Measurements from ENCODE around the gene CLASP1.

DNA sequence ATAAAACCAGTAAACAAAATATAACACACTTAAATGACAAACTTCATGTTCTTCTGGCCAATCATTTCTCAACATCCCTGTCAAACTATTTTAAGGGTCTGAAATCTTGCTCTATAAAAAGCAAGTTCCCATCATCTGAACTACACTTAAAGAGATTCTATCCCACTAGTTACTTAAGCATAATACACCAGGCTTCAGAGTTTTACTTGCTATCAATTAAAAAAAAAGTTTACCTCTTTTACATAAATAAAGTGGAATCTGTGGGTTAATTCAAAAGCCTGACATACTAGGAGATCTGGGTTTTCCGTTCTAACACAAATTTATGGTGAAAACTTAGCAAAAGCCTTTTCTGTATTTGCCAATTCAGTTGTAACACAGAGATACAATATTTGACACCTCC is 1.9 kb downstream of the CLASP1 start:
- TF ChIP-seq, protein P1, sequence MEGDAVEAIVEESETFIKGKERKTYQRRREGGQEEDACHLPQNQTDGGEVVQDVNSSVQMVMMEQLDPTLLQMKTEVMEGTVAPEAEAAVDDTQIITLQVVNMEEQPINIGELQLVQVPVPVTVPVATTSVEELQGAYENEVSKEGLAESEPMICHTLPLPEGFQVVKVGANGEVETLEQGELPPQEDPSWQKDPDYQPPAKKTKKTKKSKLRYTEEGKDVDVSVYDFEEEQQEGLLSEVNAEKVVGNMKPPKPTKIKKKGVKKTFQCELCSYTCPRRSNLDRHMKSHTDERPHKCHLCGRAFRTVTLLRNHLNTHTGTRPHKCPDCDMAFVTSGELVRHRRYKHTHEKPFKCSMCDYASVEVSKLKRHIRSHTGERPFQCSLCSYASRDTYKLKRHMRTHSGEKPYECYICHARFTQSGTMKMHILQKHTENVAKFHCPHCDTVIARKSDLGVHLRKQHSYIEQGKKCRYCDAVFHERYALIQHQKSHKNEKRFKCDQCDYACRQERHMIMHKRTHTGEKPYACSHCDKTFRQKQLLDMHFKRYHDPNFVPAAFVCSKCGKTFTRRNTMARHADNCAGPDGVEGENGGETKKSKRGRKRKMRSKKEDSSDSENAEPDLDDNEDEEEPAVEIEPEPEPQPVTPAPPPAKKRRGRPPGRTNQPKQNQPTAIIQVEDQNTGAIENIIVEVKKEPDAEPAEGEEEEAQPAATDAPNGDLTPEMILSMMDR (conservative IDR thresholded peaks at IDR 0.05; ENCODE audit: low read depth in 2 of 2): no peak
- TF ChIP-seq, protein P2, sequence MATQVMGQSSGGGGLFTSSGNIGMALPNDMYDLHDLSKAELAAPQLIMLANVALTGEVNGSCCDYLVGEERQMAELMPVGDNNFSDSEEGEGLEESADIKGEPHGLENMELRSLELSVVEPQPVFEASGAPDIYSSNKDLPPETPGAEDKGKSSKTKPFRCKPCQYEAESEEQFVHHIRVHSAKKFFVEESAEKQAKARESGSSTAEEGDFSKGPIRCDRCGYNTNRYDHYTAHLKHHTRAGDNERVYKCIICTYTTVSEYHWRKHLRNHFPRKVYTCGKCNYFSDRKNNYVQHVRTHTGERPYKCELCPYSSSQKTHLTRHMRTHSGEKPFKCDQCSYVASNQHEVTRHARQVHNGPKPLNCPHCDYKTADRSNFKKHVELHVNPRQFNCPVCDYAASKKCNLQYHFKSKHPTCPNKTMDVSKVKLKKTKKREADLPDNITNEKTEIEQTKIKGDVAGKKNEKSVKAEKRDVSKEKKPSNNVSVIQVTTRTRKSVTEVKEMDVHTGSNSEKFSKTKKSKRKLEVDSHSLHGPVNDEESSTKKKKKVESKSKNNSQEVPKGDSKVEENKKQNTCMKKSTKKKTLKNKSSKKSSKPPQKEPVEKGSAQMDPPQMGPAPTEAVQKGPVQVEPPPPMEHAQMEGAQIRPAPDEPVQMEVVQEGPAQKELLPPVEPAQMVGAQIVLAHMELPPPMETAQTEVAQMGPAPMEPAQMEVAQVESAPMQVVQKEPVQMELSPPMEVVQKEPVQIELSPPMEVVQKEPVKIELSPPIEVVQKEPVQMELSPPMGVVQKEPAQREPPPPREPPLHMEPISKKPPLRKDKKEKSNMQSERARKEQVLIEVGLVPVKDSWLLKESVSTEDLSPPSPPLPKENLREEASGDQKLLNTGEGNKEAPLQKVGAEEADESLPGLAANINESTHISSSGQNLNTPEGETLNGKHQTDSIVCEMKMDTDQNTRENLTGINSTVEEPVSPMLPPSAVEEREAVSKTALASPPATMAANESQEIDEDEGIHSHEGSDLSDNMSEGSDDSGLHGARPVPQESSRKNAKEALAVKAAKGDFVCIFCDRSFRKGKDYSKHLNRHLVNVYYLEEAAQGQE (IDR thresholded peaks at IDR 0.05; ENCODE audit: unreplicated experiment): no peak
- TF ChIP-seq EZH2 (IDR thresholded peaks at IDR 0.05; ENCODE audit: low read depth, unreplicated experiment) (no peak), POLR2AphosphoS5 (IDR thresholded peaks at IDR 0.05; ENCODE audit: low read depth) (no peak), CREB1 (CRISPR knock-in tag; IDR thresholded peaks at IDR 0.05; ENCODE audit: low read depth) (no peak), EZH2phosphoT487 (IDR thresholded peaks at IDR 0.05; ENCODE audit: unreplicated experiment) (no peak), NANOG (IDR thresholded peaks at IDR 0.05; ENCODE audit: borderline replicate concordance) (no peak), JUNB (IDR thresholded peaks at IDR 0.05; ENCODE audit: unreplicated experiment) (no peak)
- TF ChIP-seq, protein P3, sequence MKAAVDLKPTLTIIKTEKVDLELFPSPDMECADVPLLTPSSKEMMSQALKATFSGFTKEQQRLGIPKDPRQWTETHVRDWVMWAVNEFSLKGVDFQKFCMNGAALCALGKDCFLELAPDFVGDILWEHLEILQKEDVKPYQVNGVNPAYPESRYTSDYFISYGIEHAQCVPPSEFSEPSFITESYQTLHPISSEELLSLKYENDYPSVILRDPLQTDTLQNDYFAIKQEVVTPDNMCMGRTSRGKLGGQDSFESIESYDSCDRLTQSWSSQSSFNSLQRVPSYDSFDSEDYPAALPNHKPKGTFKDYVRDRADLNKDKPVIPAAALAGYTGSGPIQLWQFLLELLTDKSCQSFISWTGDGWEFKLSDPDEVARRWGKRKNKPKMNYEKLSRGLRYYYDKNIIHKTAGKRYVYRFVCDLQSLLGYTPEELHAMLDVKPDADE (IDR thresholded peaks at IDR 0.05): no peak
